HG03575 (cell line): ENCODE data around the gene ZDHHC16.

Source experiments
- ATAC-seq: cut with Tn5 transposase; IDR thresholded peaks from one replicate; pipeline ENCODE4 v1.9.1; 2021; ENCODE audit not compliant: unreplicated experiment, insufficient number of reproducible peaks, low FRiP score; ENCODE audit errors: extremely low read depth

Gene ZDHHC16

DNA sequence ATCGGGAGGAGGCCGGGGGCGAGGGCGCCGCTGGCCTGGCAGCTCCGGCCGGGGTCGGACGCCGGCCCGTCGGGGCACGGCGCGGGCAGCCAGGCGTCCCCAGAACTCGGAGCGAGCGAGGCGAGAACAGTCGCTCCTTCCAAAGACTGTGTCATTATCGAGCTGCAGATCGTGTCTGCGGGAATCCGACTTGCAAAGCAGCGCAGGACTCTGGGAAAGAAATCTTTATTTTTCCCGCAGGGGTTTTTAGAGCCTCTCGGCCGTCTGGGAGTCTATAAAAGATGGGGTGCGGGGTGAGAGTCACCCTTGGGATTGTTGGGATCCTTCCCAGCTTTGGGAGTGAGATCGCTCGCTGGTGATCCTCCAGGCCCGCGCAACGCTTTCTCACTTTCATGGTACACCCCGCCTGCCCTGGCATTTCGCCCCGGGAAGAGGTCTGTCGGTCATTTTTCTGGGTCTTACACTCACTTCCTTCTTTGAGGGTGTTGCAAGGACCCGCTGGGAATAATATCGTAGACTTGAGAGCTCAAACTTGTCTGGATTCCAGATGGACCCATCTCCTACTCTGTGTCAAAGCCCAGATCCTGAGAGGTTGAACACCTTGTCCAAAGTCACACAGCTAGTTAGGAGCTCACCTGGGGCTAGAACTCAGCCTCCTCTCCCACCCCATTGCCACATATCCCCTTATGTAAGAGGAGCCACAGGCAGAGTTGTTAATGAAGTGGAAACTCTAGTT lies 53.8 kb downstream of the ZDHHC16 start:
- no peak for ATAC-seq

DNA sequence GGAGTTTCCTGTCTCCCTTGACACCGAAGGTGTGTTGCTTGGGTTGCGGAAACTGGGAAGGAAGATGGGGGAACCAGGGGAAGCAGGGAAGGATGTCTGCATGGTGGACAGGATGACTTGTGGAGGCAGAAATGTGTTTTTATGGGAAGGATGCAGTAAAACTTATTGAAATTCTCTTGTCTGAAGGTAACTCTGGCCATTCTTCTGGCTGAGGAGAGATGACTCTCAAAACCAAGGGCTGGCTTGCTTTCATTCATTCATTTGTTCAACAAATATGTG lies 54.3 kb downstream of the ZDHHC16 start:
- ATAC-seq = no peak

DNA sequence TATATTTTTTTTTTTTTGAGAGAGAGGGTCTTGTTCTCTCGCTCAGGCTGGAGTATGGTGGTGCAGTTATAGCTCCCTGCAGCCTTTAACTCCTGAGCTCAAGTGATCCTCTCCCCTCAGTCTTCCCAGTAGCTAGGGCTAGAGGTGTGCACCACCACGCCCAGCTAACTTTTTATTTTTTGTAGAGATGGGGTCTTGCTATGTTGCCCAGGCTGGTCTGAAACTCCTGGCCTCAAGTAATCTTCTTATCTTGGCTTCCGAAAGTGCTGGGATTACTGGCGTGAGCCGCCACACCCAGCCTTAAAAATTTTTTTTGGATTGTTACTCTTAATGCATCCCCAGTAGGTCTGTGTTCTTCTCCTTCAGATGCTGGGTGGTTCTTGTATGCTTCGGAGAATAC lies 56.9 kb downstream of the ZDHHC16 start:
- no peak for ATAC-seq

DNA sequence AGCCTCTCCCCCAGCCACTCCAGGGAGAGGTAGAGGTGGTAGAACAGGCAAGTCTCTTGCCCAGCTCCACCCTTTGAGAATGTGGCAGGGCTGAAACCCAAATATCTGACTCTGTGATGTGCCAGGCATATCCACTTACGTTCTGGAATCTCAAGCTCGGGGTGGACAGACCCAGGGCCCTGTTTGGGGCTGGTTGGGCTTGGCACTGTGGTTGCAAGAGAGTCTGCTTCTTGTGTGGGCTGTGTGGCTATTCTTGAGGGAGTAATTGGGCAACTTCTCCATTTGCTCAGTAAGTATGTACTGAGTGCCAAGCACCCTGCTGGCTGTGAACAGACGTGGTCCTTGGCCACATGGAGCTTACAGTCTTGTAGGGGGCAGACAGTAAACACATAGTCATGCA lies 57.4 kb downstream of the ZDHHC16 start:
- ATAC-seq = no peak

- no peak for ATAC-seq
Observed at GRCh38 chr10:97505152-97505551, 59.2 kb downstream of the ZDHHC16 start.

- ATAC-seq = no peak
Observed at GRCh38 chr10:97506199-97506991, 60.4 kb downstream of the ZDHHC16 start.
